Measurements from ENCODE around the gene AKR1B15.

Gene AKR1B15

DNA sequence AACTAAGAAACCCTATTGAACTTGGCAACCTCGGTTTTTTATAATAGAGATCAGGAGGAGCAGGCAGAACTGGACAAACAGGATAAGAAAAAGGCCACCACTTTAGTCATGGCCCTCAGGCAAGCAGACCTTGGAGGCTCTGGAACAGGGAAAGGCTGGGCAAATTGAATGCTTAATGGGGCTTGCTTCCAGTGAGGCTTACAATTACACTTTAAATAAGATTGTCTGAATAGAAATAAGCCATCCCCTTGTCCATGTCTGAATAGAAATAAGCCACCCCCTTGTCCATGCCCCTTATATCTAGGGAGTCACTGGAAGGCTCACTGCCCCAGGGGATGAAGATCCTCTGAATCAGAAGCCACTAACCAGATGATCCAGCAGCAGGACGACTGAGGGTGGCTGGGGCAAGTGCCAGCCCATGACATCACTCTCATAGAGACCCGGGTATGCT is 40.6 kb downstream of the AKR1B15 start:
- H3K27ac ChIP-seq = no peak overlapping the region
- no peak for TF ChIP-seq ZFX (IDR thresholded peaks at IDR 0.05; ENCODE audit: borderline replicate concordance)

DNA sequence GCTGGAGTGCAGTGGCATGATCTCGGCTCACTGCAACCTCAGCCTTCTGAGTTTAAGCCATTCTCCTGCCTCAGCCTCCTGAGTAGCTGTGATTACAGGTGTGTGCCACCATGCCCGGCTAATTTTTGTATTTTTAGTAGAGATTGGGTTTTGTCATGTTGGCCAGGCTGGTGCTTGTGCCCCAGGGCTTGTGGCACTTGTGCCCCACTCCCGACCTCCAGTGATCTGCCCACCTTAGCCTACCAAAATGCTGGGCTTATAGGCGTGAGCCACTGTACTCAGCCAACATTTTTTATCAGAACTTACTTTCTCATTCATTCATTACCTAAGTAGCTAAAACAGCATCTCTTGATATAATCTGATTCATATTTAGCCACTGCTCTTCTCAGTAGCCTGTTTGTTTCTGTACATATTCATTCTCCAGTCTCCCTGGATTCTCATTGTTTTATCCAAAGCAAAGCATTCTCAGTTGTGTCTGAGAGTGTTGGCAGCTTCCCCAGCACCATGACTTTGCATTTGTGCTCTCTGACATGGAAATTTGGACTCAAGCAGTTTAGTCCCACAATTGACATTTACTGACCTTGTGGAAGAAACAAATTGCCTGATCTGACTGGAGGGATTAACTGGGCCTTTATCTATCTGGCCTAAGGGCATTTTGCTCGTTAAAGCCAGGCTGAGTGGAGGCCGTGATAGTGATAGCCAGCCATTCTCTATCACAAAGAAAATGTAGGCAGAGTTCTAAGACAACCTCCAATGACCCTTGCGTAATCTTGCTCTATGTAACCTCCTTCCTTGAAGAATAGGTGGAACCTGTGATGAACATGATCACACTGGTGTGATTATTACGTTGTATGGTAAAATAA is 44.9 kb downstream of the AKR1B15 start:
- TF ChIP-seq ZFX (IDR thresholded peaks at IDR 0.05; ENCODE audit: borderline replicate concordance) = no peak
- TF ChIP-seq, protein P1, sequence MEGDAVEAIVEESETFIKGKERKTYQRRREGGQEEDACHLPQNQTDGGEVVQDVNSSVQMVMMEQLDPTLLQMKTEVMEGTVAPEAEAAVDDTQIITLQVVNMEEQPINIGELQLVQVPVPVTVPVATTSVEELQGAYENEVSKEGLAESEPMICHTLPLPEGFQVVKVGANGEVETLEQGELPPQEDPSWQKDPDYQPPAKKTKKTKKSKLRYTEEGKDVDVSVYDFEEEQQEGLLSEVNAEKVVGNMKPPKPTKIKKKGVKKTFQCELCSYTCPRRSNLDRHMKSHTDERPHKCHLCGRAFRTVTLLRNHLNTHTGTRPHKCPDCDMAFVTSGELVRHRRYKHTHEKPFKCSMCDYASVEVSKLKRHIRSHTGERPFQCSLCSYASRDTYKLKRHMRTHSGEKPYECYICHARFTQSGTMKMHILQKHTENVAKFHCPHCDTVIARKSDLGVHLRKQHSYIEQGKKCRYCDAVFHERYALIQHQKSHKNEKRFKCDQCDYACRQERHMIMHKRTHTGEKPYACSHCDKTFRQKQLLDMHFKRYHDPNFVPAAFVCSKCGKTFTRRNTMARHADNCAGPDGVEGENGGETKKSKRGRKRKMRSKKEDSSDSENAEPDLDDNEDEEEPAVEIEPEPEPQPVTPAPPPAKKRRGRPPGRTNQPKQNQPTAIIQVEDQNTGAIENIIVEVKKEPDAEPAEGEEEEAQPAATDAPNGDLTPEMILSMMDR (IDR thresholded peaks at IDR 0.05) = no peak
- no peak overlapping the region for H3K27ac ChIP-seq

DNA sequence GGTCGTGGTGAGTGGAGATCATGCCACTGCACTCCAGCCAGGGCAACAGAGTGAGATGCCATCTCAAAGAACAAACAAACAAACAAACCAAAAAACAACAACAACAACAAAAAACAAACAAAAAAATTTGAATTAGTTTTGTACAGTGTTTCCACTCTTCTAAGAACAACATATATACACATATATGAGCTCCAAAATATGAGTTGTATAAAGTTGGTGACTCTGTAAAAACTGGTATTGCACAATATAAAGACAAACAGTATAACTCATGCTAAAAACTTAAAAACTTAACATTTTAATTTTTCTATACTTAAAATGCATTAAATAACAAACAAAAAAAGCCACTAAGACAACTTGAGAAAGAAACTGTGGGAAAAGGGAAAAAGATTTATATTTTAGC is 46.0 kb downstream of the AKR1B15 start:
- H3K27ac ChIP-seq = no peak overlapping the region

DNA sequence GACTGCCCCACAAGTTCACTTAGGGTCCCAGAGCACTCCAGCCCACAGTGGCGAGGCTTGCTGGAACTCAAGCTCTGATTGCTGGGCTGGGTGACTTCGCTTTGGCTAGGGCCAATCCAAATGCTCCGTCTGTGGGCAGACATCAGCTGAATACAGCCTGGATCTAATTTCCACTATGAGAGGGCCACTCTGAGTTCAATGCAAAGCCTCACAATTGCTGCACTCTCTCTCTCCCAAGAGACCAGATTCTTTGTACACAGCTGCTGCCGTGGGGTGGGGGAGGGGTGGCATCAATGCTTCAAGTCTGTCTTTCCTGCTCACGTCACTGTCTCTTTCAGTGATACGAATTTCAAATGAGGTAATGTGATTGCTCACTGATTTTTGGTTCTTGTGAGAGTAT is 50.5 kb downstream of the AKR1B15 start:
- no peak overlapping the region for H3K27ac ChIP-seq

More for the DNA sequence above, 46.0 kb downstream of the AKR1B15 start:
- no peak for TF ChIP-seq ZFX (IDR thresholded peaks at IDR 0.05; ENCODE audit: borderline replicate concordance)
- TF ChIP-seq, protein P1 (IDR thresholded peaks at IDR 0.05) = no peak

DNA sequence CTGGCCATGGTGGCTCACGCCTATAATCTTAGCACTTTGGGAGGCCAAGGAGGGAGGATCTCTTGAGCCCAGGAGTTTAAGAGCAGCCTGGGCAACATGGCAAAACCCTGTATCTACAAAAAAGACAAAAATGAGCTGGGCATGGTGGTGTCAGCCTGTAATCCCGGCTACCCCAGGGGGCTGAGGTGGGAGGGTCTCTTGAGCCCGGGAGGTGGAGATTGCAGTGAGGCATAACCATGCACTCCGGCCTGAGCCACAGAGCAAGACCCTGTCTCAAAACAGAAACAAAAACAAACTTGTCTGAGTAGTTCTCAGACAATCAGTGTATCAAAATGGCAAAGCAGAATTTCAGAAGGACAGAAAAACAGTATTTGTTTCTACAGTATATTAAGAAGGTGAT is 52.5 kb downstream of the AKR1B15 start:
- TF ChIP-seq, protein P1 (IDR thresholded peaks at IDR 0.05) = no peak
- no peak for TF ChIP-seq ZFX (IDR thresholded peaks at IDR 0.05; ENCODE audit: borderline replicate concordance)

More for the DNA sequence above, 50.5 kb downstream of the AKR1B15 start:
- TF ChIP-seq ZFX (IDR thresholded peaks at IDR 0.05; ENCODE audit: borderline replicate concordance) = no peak
- TF ChIP-seq, protein P1 (IDR thresholded peaks at IDR 0.05) = no peak

DNA sequence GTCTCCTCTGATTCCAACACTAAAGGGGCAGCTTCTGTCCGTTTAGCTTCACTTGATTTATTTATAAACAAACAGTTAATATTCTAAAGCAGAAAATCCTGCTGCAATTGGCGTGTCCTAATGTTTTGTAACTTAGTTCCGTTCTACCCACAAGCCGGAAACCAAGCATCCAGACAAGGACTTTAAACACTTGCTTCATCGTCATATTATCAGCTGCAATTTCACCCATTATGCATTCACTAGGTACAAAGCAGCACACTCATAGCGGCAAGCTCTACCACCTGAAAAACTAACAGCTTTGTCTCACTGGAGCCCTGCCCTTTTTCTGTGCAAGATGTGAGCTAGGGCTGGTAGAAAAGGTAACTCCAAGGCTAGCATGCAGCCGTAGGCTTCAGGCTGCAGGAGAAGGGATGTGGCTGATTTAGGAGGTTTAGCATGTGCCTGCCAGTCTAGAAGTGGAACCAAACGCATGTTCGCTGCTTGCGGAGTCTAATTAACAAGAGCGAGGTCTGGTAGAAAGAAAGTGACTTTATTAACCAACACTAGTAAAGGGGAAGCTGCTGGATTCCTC is 54.1 kb downstream of the AKR1B15 start:
- no peak for TF ChIP-seq ZFX (IDR thresholded peaks at IDR 0.05; ENCODE audit: borderline replicate concordance)
- TF ChIP-seq, protein P1 (IDR thresholded peaks at IDR 0.05) = no peak
- H3K27ac ChIP-seq = no peak overlapping the region

More for the DNA sequence above, 52.5 kb downstream of the AKR1B15 start:
- no peak overlapping the region for H3K27ac ChIP-seq

DNA sequence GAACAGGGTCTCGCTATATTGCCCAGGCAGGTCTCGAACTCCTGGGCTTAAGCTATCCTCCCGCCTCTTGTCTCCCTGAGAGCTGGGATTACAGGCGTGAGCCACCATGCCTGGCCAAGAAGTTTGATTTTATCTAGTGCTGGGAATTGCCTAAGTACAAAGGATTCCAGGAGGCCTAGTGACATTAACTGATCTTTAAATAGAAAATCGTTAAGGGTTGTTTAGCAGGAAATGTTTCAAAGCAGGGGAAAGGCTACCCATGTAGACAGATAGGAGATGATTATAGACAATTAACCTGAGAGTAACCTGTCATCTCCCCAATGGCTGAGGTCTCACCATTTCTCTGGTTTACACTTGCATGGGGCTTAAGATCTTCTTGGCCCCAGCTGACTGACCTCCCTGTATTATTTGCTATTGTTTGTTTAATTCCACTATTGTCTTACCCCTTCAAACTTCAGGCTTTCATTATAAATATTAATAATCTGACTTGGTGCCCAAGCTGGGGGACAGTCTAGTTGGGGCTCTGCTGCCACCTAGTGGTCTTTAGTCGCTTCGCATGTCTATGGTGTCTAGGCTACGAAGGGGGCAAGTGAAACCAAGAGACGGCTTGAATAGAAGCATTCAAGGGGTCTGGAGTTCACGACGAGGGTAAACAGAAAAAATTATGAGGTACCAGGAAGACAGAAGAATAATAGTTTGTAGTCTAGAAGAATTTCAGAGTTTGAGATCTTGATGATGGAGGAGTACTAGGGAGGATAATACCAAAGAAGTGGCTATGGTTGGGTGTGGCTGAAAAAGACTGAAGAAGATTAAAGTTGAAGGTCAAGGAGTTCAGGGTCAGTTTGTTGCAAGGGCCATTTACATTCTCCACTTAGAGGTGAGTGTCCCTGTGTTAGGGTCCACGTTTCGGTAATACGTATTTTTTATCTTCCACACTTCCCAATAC is 57.3 kb downstream of the AKR1B15 start:
- no peak overlapping the region for H3K27ac ChIP-seq
- TF ChIP-seq, protein P1 (IDR thresholded peaks at IDR 0.05) = peak; percentile 99
- TF ChIP-seq ZFX (IDR thresholded peaks at IDR 0.05; ENCODE audit: borderline replicate concordance) = no peak

Data from 22Rv1 (cell line).